Measurements from ENCODE around the gene MYCBP2. TPM values are rescaled to one million over a fixed set of nuclear protein-coding genes. Genes with fewer than 3 reads are reported as not detected.
"Not testable (repeated sequence)": the region's sequence is repeated elsewhere in the genome, so short reads cannot be mapped to it uniquely, and the experiment has no call there.

The MYCBP2 gene
- total RNA-seq, 1 donor from 2014 or later, result 264 TPM

DNA sequence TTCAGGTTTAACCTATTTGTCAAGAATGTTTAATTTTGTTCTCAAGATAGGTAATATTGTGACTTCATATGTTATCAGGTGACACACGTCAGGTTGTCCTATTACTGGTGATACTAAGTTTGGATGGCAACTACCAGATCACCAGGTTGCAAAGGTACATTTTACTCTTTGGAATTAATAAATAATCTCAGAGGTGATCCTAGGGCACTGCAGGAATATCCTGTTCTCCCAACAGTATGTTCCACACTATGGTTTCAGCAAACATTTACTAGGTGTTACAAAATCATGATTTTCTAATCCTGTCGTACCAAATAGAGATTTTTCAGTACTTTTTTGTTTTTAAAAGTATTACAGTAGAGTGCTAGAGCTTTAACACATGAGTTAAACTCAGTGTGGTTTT is 29.3 kb upstream of the MYCBP2 start:
- H3K4me1 ChIP-seq, result no peaks in the 10 kb centered on the region
- no peak for DNase-seq (ENCODE audit: low spot score in 2 of 2)
- intact Hi-C loops (cut with DNase I), result no loop called here
- no peaks in the 10 kb centered on the region for H3K36me3 ChIP-seq
- no peaks in the 10 kb centered on the region for H3K27me3 ChIP-seq
- no peak overlapping the region for H3K4me3 ChIP-seq
- TF ChIP-seq, protein P1, sequence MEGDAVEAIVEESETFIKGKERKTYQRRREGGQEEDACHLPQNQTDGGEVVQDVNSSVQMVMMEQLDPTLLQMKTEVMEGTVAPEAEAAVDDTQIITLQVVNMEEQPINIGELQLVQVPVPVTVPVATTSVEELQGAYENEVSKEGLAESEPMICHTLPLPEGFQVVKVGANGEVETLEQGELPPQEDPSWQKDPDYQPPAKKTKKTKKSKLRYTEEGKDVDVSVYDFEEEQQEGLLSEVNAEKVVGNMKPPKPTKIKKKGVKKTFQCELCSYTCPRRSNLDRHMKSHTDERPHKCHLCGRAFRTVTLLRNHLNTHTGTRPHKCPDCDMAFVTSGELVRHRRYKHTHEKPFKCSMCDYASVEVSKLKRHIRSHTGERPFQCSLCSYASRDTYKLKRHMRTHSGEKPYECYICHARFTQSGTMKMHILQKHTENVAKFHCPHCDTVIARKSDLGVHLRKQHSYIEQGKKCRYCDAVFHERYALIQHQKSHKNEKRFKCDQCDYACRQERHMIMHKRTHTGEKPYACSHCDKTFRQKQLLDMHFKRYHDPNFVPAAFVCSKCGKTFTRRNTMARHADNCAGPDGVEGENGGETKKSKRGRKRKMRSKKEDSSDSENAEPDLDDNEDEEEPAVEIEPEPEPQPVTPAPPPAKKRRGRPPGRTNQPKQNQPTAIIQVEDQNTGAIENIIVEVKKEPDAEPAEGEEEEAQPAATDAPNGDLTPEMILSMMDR (IDR thresholded peaks at IDR 0.05), result no peak
- H3K27ac ChIP-seq, result no peak overlapping the region
- no peaks in the 10 kb centered on the region for H3K9me3 ChIP-seq

DNA sequence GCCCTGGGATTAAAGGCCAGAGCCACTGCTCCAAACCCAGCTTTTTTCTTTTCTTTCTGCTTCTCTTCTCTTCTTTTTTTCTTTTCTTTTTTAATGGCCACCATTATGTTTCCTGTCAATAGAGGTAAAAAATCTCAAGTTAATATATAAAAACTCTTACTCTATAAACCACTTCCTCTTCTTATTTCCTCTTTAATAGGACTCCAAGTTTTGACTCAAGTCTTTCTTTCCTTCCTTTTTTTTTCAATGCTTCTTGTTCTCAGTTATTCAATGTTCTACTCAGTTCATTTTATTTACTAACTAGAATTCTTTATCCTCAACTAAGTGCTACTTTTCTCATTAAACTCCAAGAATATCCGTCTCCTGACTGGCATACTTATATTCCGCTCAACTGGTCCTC is 27.1 kb upstream of the MYCBP2 start:
- no peaks in the 10 kb centered on the region for H3K36me3 ChIP-seq
- intact Hi-C loops (cut with DNase I), result no loop called here
- no peaks in the 10 kb centered on the region for H3K4me1 ChIP-seq
- TF ChIP-seq, protein P1 (IDR thresholded peaks at IDR 0.05), result no peak
- no peaks in the 10 kb centered on the region for H3K9me3 ChIP-seq
- H3K27me3 ChIP-seq, result no peaks in the 10 kb centered on the region
- DNase-seq (ENCODE audit: low spot score in 2 of 2), result no peak
- H3K4me3 ChIP-seq, result no peak overlapping the region
- no peak overlapping the region for H3K27ac ChIP-seq

DNA sequence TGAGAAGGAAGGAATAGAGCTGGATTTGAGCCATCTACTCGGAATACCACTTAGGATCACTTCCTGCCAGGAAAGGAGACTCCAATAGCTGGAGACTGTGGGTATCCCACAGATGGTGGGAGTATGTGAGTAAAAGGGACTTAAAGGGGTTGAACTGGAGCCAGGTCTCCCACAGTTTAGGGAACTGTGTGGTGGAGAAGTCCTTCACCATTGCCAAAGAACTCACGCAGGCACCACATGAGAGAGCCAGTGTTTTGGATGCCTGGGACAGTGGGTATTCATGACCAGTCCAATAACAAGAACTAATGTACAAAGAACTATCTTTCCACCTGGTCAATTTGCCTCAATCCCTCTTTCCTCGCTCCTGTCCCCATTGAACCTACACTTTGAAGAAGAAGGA is 24.4 kb upstream of the MYCBP2 start:
- Histone ChIP-seq H3K27me3 (no peaks in the 10 kb centered on the region), H3K4me3 (no peak overlapping the region), H3K27ac (no peak overlapping the region), H3K4me1 (no peaks in the 10 kb centered on the region), H3K36me3 (no peaks in the 10 kb centered on the region), H3K9me3 (no peaks in the 10 kb centered on the region)
- TF ChIP-seq, protein P1 (IDR thresholded peaks at IDR 0.05), result no peak
- intact Hi-C loops (cut with DNase I), result no loop called here
- no peak for DNase-seq (ENCODE audit: low spot score in 2 of 2)

DNA sequence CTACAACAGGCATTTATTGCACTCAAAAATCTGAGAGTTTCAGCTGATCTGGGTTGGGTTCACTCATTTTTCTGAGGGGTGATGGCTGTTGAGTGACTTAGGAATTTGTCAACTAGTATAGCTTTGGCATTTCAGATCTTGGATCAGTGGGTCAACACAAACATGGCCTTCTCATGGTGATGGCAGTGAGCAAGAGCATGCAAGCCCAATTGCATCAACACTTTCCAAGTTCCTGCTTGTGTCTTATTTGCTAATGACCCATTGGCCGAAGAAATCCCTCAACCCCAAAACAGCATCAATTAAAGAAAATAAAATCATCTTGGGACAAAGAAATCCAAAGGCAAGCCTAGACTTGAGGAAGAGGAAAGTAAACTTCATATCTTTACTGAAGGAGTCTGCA is 23.9 kb upstream of the MYCBP2 start:
- no peaks in the 10 kb centered on the region for H3K4me1 ChIP-seq
- H3K36me3 ChIP-seq, result no peaks in the 10 kb centered on the region
- TF ChIP-seq, protein P1 (IDR thresholded peaks at IDR 0.05), result no peak
- H3K9me3 ChIP-seq, result no peaks in the 10 kb centered on the region
- H3K27ac ChIP-seq, result no peak overlapping the region
- H3K27me3 ChIP-seq, result no peaks in the 10 kb centered on the region
- no peak for DNase-seq (ENCODE audit: low spot score in 2 of 2)
- no peak overlapping the region for H3K4me3 ChIP-seq
- intact Hi-C loops (cut with DNase I), result no loop called here

DNA sequence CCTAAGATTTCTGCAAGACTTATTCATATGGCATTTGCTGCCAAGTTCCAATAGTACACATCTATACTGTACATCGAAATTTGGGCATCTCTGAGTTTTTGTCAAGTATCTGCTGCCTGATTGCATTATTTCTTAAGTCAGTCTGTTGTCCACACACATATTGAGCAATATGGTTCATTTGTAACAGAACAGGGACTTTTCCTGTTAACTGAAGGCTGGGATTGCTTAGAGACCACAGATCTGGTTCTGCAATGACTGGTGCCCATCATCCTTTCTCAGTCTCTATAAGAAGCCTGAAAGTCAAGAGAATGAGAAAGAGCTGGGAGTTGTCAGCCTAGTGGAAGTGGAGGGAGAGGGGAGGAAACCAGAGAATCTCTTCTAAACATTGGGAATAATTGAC is 22.5 kb upstream of the MYCBP2 start:
- Histone ChIP-seq H3K36me3 (no peaks in the 10 kb centered on the region), H3K4me1 (no peaks in the 10 kb centered on the region), H3K9me3 (no peaks in the 10 kb centered on the region), H3K4me3 (no peak overlapping the region), H3K27me3 (no peaks in the 10 kb centered on the region), H3K27ac (no peak overlapping the region)
- TF ChIP-seq, protein P1 (IDR thresholded peaks at IDR 0.05), result no peak
- intact Hi-C loops (cut with DNase I), result loop anchor here (10.0 kb wide), 1 partner anchor 65 kb away; no protein-coding TSS in a partner anchor
- no peak for DNase-seq (ENCODE audit: low spot score in 2 of 2)

DNA sequence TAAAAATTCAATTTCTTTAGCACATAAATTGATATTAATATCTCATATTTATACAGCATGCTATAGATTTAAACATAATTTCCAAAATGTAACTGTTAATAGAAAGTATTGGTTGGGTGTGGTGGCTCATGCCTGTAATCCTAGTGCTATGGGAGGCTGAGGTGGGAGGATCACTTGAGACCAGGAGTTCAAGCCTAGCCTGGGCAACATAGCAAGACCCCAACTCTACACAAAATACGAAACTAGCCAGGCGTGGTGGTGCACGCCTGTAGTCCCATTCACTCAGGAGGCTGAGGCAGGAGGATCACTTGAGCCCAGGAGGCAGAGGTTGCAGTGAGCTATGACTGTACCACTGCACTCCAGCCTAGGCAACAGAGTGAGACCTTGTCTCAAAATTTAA is 20.5 kb upstream of the MYCBP2 start:
- not testable (repeated sequence) for H3K36me3 ChIP-seq; H3K4me1 ChIP-seq; H3K4me3 ChIP-seq; DNase-seq (ENCODE audit: low spot score in 2 of 2); H3K27ac ChIP-seq; H3K27me3 ChIP-seq; H3K9me3 ChIP-seq
- intact Hi-C loops (cut with DNase I), result loop anchor here (10.0 kb wide), 1 partner anchor 67 kb away; no protein-coding TSS in a partner anchor

Measured in ascending aorta (tissue), 2 donors.